GM18858 (cell line): ENCODE data around the gene CNOT4.

Source experiments
- ATAC-seq: cut with Tn5 transposase; IDR thresholded peaks from one replicate; pipeline ENCODE4 v1.9.1; 2021; ENCODE audit not compliant: unreplicated experiment

CNOT4 gene, protein sequence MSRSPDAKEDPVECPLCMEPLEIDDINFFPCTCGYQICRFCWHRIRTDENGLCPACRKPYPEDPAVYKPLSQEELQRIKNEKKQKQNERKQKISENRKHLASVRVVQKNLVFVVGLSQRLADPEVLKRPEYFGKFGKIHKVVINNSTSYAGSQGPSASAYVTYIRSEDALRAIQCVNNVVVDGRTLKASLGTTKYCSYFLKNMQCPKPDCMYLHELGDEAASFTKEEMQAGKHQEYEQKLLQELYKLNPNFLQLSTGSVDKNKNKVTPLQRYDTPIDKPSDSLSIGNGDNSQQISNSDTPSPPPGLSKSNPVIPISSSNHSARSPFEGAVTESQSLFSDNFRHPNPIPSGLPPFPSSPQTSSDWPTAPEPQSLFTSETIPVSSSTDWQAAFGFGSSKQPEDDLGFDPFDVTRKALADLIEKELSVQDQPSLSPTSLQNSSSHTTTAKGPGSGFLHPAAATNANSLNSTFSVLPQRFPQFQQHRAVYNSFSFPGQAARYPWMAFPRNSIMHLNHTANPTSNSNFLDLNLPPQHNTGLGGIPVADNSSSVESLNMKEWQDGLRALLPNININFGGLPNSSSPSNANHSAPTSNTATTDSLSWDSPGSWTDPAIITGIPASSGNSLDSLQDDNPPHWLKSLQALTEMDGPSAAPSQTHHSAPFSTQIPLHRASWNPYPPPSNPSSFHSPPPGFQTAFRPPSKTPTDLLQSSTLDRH

DNA sequence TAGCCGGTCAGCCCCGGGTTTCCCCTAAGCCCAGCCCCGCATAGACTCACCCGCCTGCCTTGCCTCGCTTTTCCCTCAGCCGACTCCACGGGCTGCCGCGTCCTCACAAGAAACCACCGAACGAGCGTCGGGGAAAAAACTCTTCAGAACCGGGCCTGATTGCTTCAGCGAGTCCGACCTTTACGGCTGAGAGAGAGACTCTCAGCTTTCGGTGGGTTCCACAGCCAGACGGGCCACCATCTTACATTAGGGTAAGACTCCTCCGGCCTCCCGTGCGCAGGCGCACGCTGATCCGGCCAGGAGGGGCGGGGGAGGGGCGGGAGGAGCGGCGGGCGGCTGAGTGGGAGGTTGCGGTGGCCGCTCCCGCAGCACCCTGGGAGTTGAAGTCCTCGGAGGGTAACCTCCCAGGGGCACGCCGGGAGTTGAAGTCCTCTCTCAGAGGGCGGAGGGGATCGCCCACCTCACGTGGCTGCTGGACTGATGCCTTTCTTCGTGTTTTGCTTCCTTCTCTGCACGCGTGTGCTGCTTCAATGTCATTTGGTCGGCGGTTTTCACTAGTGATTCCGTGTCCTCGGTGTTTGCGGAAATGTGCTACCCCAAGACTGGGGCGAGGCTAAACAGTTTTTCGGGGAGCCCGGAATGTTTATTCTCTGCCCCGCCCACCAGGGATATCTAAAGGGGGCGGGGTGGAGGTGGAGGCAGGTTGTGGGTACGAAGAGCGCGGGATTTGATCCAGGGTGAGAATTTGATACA lies at the start of gene CNOT4:
Gene CNOT4 (minus strand): TSS at position 264 of the 753 bp plus-strand sequence. CDS start 71,771 bp downstream, outside the sequence.
- ATAC-seq: peak; percentile 89

DNA sequence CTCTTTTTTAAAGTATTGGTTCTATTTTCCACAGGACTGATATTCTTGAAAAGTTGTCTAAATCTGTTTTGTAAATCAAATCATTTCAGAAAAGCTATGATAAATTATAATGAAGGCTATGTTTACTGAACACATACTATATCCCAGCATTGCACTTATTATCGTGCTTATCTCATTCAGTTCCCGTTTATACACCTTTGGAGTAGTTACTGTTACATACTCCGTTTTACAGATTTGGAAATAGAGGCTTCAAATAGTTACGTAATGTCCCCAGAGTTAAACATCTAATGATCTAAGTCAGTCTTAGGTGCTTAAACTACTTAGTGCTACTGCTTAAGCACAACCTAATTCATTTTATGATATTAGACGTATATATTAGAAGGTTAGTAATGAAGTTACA lies 49.0 kb upstream of the CNOT4 start:
- ATAC-seq: no peak

DNA sequence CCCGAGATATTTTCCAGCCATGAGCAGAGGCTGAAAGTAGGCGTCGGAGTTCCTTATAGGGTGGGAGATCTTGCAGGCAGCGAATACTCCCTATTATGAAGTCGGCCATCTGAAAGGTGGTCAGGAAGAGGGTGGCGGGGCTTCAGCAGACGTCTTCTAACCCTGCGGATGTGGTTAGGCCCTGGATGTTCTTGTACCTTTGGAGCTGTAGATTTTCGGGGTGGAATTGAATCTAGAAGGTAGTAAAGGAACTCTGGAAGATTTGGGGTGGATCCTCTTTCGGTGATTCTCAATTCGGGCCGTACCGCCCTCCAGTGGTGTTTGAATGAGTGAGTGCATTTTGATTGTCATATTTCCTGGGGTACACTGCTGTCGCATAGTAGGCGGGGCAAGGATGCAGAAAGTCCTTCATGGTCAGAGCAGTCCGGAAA lies 48.5 kb upstream of the CNOT4 start:
- ATAC-seq: peak; percentile 79

DNA sequence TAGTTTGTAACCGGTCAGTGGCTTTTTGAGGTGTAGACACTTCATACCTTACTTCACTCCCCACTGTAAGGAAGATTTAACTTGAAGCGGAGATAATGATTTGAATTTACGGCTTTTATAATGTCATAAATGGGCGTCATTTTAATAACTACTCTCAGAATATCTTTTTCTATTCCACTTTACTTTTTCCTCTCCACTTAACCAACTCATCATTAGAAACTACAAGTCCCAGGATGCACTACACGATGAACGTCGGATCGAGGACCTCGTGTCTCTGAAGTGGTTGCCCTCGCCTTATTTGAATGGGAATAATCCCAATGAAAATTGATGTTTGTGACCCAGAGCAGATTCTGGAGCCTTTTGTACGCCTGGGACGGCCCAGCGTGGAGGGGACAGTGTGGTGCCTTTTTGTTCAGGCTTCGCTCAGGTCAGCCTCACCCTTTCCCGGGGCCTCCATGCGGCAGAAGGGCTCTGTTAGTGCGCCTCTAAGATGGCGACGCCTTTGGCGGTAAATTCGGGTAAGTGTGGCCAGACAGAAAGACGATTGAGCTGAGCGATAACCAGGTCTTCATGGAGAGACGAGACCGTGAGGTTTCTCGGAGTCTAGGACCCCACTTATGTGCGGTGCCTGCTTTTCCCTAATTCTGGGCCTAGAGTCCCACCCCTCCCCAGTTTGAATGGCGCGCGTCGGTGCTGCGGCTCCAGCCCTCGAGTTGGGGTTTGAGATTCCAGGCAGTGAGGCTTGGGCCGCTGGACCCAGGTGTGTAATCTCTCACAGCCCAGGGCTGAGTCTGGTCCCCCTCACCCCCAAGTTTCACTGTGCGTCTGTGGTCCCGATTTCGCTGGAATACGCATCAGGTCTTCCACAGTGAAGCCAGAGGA lies 47.8 kb upstream of the CNOT4 start, which contains the start of gene NUP205:
Gene NUP205 (plus strand): TSS at position 463 of the 882 bp plus-strand sequence. CDS start 28 bp downstream, at position 491.
- ATAC-seq: peak; percentile 59

DNA sequence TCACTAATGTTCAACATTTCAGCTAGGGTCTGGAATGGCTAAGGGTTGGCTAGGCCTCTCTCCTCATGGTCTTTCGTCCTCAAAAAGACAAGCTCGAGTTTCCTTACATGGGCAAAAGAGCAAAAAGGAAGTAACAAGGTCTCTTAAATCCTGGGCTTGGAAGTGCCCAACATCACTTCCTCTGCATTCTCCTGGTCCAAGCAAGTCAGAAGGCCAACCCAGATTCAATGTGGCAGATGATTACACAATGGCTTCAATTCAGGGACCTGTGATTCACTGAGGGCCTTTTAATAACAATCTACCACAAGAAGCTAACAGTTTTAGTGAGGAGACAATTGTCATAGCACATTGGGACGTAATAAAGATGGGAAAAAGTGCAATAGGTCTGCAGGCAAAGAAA lies 43.4 kb upstream of the CNOT4 start:
- no peak for ATAC-seq

DNA sequence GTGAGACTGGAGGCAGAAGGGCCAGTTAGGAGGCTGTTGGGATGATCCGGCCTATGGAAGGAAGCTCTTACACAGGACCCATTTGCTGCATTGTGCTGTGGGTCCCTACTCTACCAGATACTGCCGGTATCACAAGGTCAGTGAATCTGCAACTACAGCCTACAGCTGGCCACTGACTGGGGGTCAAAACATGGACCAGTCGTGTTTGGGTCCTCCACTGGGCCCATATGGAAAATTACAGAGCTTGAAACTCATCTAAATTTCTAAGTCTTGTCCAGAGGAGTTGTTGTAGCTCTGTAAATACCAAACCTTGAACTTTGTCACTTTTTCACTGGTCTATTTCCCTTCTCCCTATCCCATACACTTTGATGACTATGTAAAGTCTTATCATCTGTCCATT lies 42.2 kb upstream of the CNOT4 start:
- no peak for ATAC-seq

DNA sequence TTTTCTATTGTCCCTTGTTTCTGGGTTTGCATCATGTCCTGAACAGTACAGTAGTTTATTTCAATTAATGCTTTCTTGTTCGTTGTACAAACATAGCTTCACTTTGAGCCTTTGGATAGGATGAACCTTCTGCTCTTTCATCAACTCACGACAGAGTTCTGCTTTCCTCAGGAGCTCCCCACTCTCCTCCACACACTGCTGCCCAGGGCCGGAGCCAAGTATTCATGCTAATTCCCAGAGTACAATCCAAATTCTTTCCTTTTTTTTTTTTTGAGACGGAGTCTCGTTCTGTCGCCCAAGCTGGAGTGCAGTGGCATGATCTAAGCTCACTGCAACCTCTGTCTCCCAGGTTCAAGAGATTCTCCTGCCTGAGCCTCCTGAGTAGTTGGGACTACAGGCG lies 40.3 kb upstream of the CNOT4 start:
- no peak for ATAC-seq

DNA sequence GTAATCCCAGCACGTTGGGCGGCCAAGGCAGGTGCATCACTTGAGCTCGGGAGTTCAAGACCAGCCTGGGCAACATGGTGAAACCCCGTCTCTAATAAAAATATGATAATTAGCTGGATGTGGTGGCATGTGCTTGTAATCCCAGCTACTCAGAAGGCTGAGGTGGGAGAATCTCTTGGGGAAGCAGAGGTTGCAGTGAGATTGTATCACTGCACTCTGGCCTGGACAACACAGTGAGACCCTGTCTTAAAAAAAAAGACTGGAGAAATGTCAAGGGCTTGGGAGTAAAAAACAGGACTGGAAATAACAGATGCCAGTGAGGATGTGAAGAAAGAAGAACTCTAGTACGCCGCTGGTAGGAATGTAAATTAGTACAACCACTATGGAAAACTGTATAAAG lies 31.1 kb upstream of the CNOT4 start:
- no peak for ATAC-seq

DNA sequence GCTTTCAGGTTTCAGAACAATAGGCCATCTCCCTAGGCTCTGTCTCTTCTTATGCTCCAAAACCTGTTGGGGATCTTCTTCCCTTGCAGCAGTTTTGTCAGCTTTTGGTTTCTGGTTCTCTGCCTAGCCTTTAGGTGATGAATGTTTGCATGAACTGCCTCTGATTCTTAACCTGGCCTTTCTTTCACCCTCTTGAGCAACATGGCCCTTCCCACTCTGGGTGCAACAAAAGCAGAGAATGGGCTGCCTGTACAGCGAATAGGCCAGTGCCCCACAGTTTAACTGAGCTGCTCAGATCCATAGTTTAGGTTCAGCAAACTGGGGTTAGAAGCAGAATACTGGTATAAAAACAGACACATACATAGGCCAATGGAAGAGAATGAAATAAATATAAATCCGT lies 29.7 kb upstream of the CNOT4 start:
- no peak for ATAC-seq

DNA sequence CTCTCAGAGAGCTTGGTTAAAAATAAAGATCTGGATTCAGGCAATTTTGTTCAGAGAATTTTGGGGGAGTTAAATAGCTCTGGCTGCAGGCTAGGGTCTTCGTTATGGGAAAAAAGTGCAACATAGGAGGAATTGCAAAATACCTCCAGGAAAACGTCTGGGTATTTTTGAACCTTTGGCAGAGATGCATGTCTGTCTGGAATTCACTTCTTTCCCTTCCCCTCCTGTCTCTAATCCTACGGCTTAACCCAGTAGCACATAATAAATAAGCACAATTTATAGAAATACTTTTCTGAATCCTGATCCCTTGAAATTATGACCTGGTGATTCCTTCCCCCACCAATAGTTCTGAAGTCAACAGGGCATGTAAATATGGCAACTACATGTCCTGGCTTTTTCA lies 28.5 kb upstream of the CNOT4 start:
- no peak for ATAC-seq

DNA sequence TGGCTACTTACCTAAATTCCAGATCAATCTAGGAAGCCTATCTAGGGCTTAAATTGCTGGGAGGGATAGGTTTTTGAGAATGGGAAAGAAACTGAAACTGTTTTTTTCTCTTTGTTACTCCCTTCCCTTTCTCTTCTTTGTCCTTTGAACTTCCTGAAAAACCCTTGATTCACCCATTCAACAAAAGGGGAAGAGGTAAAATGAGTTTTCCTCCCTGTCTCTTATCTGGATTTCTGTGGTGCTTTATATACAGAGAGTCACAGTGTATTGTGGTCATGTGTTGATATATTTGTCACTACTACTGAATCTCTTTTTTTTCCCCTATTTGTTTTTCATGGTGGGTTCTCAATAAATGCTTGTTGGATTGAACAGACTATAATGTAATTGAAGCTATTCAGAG lies 28.0 kb upstream of the CNOT4 start:
- no peak for ATAC-seq

DNA sequence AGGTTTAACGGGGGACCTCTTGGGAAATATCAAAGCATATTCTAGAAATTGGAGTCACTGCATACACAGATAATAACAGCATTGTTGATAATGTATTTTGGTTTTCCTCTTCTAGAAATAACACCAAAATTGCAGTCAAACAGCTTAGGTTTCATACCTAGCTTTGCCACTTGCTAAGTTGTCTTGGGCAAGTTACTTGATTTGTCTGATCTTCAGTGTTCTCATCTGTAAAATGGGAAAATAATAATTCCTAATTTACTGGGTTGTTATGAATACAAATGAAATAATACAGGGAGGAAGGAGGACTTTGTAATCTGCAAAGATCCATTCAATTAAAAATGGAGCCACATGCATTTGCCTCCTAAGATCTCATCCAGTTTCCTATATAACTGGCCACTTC lies 27.6 kb upstream of the CNOT4 start:
- ATAC-seq: no peak

DNA sequence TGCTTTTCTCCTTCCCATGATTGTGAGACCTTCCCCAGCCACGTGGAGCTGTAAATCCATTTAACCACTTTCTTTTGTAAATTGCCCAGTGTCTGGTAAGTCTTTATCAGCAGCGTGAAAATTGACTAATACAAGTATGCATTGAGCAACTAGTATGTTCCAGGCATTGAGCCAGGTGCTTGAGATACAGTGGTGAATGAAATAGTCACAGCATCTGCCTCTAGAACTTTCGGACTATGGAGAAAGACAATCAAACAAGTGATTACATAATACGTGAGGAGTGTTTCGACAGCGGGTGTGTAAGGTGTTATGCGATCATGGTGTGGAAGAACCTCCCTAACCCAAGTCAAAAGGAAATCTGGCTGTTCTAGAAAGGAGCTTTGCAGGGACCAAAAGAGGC lies 26.2 kb upstream of the CNOT4 start:
- ATAC-seq: no peak

DNA sequence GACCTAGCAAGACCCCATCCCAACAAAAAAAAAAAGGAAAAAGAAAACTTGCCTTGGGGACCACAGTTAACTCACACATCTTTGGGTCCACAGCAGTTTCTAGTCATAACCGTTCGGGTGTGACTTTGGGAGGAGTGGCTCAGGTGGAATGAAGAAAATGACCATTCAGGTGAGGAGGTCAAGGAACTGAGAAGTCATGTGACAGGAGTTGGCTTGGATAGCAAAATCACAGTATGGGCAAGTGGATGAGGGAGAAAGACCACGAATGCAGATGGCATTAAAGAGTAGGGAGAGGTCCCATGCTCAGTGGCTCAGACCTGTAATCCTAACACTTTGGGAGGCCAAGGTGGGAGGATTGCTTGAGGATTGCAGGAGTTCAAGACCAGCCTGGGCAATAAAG lies 17.1 kb upstream of the CNOT4 start:
- no peak for ATAC-seq

DNA sequence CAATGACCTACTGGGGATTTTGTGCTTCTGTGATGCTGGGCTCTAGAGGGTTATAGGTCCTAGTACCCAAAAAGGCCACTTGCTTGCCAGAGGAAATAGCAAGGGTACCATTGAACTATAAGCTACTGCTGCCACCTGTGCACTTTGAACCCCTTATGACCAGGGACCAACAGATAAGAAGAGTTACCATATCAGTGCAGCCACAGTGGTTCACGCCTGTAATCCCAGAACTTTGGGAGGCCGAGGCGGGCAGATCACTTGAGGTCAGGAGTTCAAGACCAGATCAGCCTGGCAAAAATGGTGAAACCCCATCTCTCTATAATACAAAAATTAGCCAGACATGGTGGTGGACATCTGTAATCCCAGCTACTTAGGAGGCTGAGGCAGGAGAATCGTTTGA lies 15.5 kb upstream of the CNOT4 start:
- no peak for ATAC-seq

DNA sequence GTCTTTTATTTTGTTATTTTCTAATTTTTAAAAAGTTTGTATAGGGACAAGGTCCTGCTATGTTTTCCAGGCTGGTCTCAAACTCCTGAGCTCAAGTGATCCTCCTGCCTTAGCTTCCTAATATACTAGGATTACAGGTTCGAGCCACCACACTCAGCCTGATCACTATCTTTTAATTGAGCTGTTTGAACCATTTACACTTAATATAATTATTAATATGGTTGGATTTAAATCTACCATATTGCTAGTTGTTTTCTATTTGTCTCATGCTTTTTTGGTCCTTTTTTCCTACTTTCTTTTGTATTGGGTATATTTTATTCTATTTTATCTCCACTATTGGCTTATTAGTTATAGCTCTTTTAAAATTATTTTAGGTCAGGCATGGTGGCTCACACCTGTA lies 13.2 kb upstream of the CNOT4 start:
- ATAC-seq: no peak

DNA sequence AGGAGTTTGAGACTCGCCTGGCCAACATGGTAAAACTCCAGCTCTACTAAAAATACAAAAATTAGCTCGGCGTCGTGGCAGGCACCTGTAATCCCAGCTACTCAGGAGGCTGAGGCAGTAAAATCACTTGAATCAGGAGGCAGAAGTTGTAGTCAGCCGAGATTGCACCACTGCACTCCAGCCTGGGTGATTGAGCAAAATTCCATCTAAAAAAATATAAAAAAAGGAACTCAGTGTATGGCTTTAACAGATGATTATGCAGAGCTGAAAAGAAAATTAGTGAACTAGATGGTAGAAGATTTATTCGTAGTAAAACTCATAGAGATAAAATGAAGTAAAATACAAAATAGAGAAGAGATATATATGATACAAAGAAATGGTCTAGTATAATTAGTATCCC lies 12.6 kb upstream of the CNOT4 start:
- no peak for ATAC-seq

DNA sequence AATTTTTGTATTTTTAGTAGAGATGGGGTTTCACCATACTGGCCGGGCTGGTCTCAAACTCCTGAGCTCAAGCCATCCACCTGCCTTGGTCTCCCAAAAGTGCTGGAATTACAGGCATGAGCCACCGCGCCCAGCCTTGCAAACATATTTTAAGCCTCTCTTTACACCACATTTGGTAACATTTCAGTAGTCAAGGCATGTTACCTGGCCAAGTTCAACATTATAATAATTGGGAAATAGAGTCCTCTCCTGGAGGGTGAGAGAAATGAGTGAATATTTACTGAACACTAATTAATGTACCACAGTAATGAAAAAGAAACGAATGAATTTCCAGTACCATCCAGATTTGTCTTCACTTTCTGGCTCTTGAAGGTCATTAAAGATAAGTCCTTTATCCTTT lies 10.0 kb upstream of the CNOT4 start:
- no peak for ATAC-seq

DNA sequence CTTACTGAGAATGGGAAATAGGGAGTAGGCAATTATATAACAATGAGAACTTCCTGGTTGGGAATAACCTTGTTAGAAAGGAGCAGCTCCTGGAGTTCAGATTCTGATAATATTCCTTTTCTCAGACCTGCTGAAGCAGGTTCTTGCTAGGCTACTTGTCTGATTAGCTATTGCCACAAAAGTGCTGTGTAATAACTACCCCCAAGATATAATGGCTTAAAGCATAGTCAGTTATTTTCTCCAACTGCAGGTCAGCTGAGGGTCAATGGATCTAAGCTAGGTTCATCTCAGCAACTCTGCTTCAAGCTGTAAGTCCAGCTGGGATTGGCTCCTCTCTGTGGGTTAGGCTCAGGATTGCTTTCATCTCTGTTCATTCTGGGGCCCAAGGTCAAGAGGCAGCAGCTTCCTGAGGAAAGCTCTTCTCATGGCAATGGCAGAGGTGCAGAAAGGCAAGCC lies 9.4 kb upstream of the CNOT4 start:
- no peak for ATAC-seq

DNA sequence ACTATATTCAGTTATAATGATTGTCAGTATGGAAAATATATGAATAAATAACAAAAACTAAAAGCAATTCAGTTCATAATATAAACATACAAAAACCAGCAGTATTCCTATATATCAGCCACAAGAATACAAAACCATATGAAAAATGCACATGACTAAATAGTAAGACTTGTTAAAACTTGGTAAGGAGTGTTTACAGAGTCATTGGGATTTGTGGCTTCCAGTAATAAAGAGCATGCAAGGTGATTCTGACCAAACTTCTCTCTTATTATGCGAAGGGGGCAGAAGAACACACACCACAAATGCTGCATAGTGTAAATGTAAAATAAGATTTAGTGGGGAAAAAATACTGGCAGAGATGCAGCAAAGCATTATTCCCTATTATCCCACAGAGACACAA lies 8.8 kb upstream of the CNOT4 start:
- ATAC-seq: no peak

DNA sequence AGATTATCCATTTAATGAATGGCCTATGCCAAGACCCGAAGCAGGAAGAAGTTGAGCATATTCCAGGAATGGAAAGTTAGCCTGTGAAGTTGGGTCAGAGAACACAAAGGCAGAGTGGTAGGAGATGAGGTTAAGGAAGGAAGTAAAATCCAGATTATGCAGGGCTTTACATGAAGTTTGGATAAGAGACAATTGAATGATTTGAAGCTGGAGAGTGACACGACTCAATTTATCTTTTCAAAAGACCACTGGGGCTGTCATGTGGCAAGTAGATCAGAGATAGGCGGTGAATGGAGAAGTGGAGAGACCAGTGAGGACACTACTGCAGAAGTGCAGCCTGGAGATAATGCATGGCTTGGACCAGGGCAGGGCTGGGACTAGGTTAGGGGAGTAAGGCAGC lies 7.2 kb upstream of the CNOT4 start:
- ATAC-seq: no peak
